BJ (cell line): ENCODE results near the gene WDR1. TPM values are rescaled to one million over a fixed set of nuclear protein-coding genes. Genes with fewer than 3 reads are reported as not detected.

ENCODE experiments used
- CTCF ChIA-PET: fragments of 350-600 bp; formaldehyde crosslinking; extraction: SDS; loops from one replicate; lab custom pipeline; 2021; ENCODE audit warnings: antibody characterized with exemption, inconsistent platforms; lab: Yijun Ruan, JAX
- POLR2A ChIA-PET: fragments of 300-600 bp; sonication (Branson Sonifier 250); formaldehyde crosslinking; extraction: SDS; loops from one replicate; lab custom pipeline; 2021; ENCODE audit warnings: antibody characterized with exemption; lab: Charles Lee
- DNase-seq: peaks from one replicate; pipeline ENCODE4 v3.0.0-alpha.2; 2011; ENCODE audit warnings: low read depth
- H3K27me3 ChIP-seq: 2 replicates; pipeline ENCODE4 v1.6.0; 2011; ENCODE audit warnings: low read length; ENCODE audit not compliant: control insufficient read depth, insufficient read depth
- H3K36me3 ChIP-seq: 2 replicates; pipeline ENCODE4 v1.5.1; 2011; ENCODE audit warnings: low read length; ENCODE audit not compliant: control insufficient read depth, insufficient read depth
- H3K4me3 ChIP-seq: 2 replicates; pipeline ENCODE4 v1.5.1; 2011; ENCODE audit warnings: low read depth, mild to moderate bottlenecking, control low read depth, low read length
- CTCF ChIP-seq: IDR thresholded peaks from 2 replicates; pipeline ENCODE4 v1.5.1; 2011; ENCODE audit warnings: low read depth, mild to moderate bottlenecking, control low read depth, inconsistent platforms, low read length, moderate library complexity; ENCODE audit not compliant: insufficient read depth
- polyA plus RNA-seq: library from polyadenylated mRNA; depleted of rRNA; stranded (reverse); fragments of >200 nt; gene quantifications from 2 replicates; pipeline ENCODE4 v1.2.3, GENCODE V29; 2011

WDR1 gene
- polyA plus RNA-seq, 1 experiment = 952 TPM

- peak; percentile 91 for DNase-seq
- CTCF ChIA-PET = interaction anchor here (1.0 to 1.4 kb wide), 2 partner anchors 10 to 12 kb away, joined by 4 read pairs; partner anchors contain the start of gene WDR1
- Histone ChIP-seq H3K36me3 (peaks cover 29% of the 10 kb centered on the region), H3K4me3 (peak overlapping the region; percentile 16; the same call in 1 of the 2 replicates), H3K27me3 (no peaks in the 10 kb centered on the region)
- POLR2A ChIA-PET = interaction anchor here (0.5 to 2.6 kb wide), 3 partner anchors 9 to 499 kb away, joined by 4 to 23 read pairs (median 6); partner anchors contain the start of gene WDR1
- no peak for TF ChIP-seq CTCF
Measured at GRCh38 chr4:10106421-10107039, 10.1 kb downstream of the WDR1 start.

- Histone ChIP-seq H3K27me3 (no peaks in the 10 kb centered on the region), H3K36me3 (peaks cover 27% of the 10 kb centered on the region), H3K4me3 (peak overlapping the region; percentile 16; the same call in 1 of the 2 replicates)
- no peak for TF ChIP-seq CTCF
- POLR2A ChIA-PET = interaction anchor here (2.6 kb wide), 1 partner anchor 11 kb away, joined by 23 read pairs; the partner anchor contains the start of gene WDR1
- CTCF ChIA-PET = interaction anchor here (0.9 kb wide), 1 partner anchor 53 kb away, joined by 3 read pairs; no protein-coding TSS in a partner anchor
- no peak for DNase-seq
Measured at GRCh38 chr4:10105920-10106319, 10.7 kb downstream of the WDR1 start.

GRCh38 chr4:10105421-10105820 lies 11.2 kb downstream of the WDR1 start:
- no peak for DNase-seq
- TF ChIP-seq CTCF = no peak
- Histone ChIP-seq H3K4me3 (no peak overlapping the region), H3K27me3 (no peaks in the 10 kb centered on the region), H3K36me3 (peaks cover 27% of the 10 kb centered on the region)
- CTCF ChIA-PET = interaction anchor here (0.9 kb wide), 1 partner anchor 54 kb away, joined by 3 read pairs; no protein-coding TSS in a partner anchor
- POLR2A ChIA-PET = interaction anchor here (0.6 to 2.6 kb wide), 2 partner anchors 9 to 12 kb away, joined by 3 to 23 read pairs; partner anchors contain the start of gene WDR1

GRCh38 chr4:10104991-10105276 lies 11.7 kb downstream of the WDR1 start:
- Histone ChIP-seq H3K36me3 (peaks cover 24% of the 10 kb centered on the region), H3K27me3 (no peaks in the 10 kb centered on the region), H3K4me3 (no peak overlapping the region)
- TF ChIP-seq CTCF = no peak
- POLR2A ChIA-PET = interaction anchor here (2.6 kb wide), 1 partner anchor 12 kb away, joined by 23 read pairs; the partner anchor contains the start of gene WDR1
- no peak for DNase-seq
- CTCF ChIA-PET = interaction anchor here (0.8 to 1.3 kb wide), 4 partner anchors 9 to 91 kb away, joined by 3 to 5 read pairs (median 3); no protein-coding TSS in a partner anchor
